HG02970 (cell line): Measurements from ENCODE around the gene ADAMTS12.

Source experiments
- ATAC-seq: cut with Tn5 transposase; IDR thresholded peaks from one replicate; pipeline ENCODE4 v1.9.1; 2021; ENCODE audit warnings: mild to moderate bottlenecking, moderate library complexity, moderate number of reproducible peaks; ENCODE audit not compliant: unreplicated experiment, low FRiP score

ADAMTS12 gene

DNA sequence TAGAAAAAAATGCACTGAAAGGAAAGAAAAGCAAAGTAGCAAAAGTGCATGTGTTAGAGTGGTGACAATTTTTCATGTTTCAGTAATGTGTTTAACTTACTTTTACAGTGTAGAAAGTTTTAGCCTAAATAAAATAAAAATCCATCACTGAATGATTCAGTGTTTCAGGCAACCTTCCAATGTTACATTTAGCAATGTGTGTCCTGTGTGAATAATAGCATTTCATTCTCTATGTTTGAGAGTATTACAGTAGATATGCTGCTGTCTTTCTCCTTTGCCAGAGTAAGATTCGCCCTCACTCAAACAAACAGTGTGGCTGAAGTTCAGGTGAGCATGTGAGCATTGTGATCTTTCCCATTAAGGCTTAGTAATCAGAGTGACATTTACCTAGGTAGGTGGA, 279.9 kb downstream of the ADAMTS12 start:
- no peak for ATAC-seq

GRCh38 chr5:33608344-33609041, 283.3 kb downstream of the ADAMTS12 start:
- no peak for ATAC-seq

- ATAC-seq = no peak
Observed at GRCh38 chr5:33604503-33604902, 287.3 kb downstream of the ADAMTS12 start.

DNA sequence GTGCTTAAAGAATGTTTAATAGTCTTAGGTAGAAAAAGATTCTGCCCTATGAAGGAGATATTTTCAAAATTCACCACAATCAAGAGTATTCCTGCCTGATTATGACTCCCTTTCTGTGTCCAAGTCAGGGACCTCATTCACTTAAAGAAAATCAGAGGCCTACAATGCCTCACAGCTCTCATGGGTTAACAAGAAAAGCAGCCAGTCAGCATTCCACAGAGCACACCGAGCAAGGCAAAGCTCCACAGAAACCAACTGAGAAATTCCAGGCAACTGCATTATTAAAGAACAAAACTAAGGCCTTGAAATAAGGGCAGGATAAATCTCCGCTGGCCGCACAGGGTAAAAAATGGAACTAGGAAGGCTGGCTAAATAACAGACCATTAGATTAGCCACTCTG, 289.9 kb downstream of the ADAMTS12 start:
- ATAC-seq = no peak

DNA sequence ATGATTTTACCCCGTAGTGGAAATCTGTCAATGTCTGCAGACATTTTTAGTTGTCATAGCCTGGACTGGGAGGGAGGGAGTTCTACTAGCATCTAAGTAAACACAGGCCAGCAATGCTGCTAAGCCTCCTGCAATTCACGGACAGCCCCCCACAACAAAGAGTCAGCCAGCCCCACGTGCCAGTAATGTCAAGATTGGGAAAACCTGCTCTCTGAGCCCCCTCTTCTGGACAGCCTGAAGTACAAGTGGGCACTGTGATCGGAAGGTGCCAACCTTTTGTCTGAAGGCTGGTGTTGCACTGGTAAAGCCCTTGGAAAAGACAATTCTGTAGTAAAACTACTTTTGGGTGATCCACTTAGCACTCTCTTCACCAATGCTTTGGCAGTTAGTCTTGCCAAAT, 296.5 kb downstream of the ADAMTS12 start:
- ATAC-seq = no peak

DNA sequence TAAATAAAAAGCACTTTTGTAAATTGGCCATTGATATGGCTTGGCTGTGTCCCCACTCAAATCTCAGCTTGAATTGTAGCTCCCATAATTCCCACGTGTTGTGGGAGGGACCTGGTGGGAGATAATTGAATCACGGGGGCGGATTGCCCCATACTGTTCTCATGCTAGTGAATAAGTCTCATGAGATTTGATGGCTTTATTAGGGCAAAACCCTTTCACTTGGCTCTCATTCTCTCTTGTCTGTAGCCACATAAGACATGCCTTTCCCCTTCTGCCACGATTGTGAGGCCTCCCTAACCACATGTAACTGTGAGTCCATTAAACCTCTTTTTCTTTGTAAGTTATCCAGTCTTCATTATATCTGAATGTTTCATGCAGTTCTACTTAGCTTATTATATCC, 297.8 kb downstream of the ADAMTS12 start:
- no peak for ATAC-seq

- ATAC-seq = no peak
Observed at GRCh38 chr5:33592245-33592644, 299.5 kb downstream of the ADAMTS12 start.

GRCh38 chr5:33588654-33589372, 303.0 kb downstream of the ADAMTS12 start:
- no peak for ATAC-seq

GRCh38 chr5:33583332-33583731, 308.5 kb downstream of the ADAMTS12 start:
- no peak for ATAC-seq

GRCh38 chr5:33582417-33582816, 309.4 kb downstream of the ADAMTS12 start:
- no peak for ATAC-seq

DNA sequence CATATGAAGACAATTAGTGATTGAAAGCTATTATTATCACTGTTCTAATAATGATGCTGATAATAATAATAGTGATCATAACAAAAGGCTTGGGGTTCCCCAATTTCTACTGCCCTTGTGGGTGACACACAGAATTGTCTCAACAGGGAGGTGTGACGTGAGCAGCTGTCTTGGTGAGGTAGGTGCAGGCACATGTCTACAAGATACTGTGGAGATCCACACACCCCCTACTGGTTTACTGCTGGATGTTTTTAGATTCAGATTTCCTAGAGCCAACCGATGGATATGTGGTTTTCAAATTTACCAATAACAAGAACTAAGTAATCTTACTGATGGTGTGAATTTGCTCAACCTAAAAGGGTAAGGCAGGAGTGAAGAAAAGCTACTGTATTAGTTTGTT, 312.0 kb downstream of the ADAMTS12 start:
- no peak for ATAC-seq

- no peak for ATAC-seq
Observed at GRCh38 chr5:33579152-33579551, 312.6 kb downstream of the ADAMTS12 start.

- ATAC-seq = no peak
Observed at GRCh38 chr5:33576726-33577590, 314.8 kb downstream of the ADAMTS12 start.

GRCh38 chr5:33565324-33565723, 326.5 kb downstream of the ADAMTS12 start:
- no peak for ATAC-seq

- no peak for ATAC-seq
Observed at GRCh38 chr5:33563983-33564908, 327.5 kb downstream of the ADAMTS12 start.

GRCh38 chr5:33563530-33563929, 328.3 kb downstream of the ADAMTS12 start:
- no peak for ATAC-seq

- no peak for ATAC-seq
Observed at GRCh38 chr5:33558489-33558888, 333.3 kb downstream of the ADAMTS12 start.

DNA sequence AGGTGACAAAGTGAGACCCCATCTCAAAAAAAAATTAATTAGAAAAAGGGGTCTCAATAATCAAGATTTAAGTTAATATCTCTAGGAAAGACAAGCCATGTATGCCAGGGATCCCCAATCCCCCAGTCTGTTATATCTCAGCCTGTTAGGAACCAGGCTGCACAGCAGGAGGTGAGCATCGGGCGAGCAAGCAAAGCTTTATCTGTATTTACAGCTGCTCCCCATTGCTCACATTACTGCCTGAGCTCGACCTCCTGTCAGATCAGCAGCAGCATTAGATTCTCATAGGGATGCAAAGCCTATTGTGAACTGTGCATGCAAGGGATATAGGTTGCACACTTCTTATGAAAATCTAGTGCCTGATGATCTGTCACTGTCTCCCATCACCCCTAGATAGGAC, 334.2 kb downstream of the ADAMTS12 start:
- no peak for ATAC-seq

DNA sequence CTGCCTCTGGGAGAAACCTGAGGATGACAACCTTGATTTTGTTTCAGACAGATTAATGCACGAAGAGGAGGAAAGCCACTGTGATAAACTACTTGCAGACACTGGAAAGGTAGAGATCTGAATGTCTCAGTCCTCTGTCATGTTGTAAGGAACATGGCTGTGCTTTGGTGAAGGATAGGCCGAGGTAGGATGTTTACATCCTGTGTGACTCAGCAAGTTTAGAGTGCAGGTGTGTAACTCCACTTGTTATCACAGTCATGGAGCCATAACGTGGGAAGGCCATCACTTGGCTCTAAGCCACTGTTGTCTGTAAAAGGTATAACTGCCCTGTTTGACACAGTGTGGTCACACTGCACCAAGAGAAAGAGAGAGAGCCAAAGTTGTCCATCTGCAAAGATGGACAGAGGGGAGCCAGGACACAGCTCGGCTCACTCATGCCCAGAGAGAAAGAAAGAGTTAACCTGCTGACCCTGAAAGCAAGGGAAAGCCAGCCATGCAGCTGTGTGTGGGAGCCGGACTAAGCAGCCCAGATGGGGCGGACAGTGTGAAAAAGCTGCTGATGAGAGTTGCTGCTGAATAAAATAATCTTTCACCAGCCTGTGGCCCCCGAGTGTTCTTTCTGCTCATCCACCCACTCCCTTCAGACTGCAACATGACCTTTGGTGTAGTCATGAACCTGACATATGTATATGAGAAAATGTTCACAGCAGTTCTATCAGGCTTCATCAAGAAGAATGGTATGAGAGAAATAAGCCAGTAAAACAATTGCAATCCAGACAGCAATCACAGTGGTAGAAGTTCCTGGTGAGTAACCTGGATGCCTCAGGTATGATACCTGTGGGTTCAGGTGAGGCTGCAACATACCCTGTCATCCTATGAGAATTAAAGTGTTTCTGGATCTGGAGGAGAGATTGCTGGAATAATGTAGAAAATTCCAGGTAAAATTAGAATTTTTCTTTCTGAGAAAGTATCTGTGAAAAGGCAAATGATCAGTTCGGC, 335.2 kb downstream of the ADAMTS12 start:
- no peak for ATAC-seq
